Adrenal gland (tissue), 5 donors: ENCODE results near the gene PLGRKT.
"Not testable (repeated sequence)": the region's sequence is repeated elsewhere in the genome, so short reads cannot be mapped to it uniquely, and the experiment has no call there.

Experiments
- POLR2A ChIP-seq, 2 donors: fragments of 450-650 bp; IDR thresholded peaks; one replicate each; pipeline ENCODE4 v1.6.1; 2017; ENCODE audit warnings: antibody characterized with exemption in 2 of 2, mild to moderate bottlenecking in 2 of 2, moderate library complexity in 1 of 2
- TF ChIP-seq, protein P1 (sequence below), 6 experiments: fragments of 450-650 bp in 4 of 6; fragments of 200-600 bp in 2 of 6; sonication (generic) in 1 of 6; IDR thresholded peaks; 1 replicate in 5 of 6; 2 replicates in 1 of 6; pipeline versions ENCODE4 v1.5.1 to v1.8.0; 2016 to 2021; ENCODE audit warnings: antibody characterized with exemption in 6 of 6, mild to moderate bottlenecking in 2 of 6, moderate library complexity in 1 of 6
- donor health status: DM: no; HTN: no; CAD: no.

DNA sequence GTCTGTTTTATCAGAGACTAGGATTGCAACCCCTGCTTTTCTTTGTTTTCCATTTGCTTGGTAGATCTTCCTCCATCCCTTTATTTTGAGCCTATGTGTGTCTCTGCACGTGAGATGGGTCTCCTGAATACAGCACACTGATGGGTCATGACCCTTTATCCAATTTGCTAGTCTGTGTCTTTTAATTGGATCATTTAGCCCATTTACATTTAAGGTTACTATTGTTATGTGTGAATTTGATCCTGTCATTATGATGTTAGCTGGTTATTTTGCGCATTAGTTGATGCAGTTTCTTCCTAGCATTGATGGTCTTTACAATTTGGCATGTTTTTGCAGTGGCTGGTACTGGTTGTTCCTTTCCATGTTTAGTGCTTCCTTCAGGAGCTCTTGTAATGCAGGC, 37.9 kb upstream of the PLGRKT start:
- not testable (repeated sequence) for TF ChIP-seq POLR2A (IDR thresholded peaks at IDR 0.05)
- TF ChIP-seq, protein P1, sequence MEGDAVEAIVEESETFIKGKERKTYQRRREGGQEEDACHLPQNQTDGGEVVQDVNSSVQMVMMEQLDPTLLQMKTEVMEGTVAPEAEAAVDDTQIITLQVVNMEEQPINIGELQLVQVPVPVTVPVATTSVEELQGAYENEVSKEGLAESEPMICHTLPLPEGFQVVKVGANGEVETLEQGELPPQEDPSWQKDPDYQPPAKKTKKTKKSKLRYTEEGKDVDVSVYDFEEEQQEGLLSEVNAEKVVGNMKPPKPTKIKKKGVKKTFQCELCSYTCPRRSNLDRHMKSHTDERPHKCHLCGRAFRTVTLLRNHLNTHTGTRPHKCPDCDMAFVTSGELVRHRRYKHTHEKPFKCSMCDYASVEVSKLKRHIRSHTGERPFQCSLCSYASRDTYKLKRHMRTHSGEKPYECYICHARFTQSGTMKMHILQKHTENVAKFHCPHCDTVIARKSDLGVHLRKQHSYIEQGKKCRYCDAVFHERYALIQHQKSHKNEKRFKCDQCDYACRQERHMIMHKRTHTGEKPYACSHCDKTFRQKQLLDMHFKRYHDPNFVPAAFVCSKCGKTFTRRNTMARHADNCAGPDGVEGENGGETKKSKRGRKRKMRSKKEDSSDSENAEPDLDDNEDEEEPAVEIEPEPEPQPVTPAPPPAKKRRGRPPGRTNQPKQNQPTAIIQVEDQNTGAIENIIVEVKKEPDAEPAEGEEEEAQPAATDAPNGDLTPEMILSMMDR (IDR thresholded peaks at IDR 0.05): not testable (repeated sequence)
